ENCODE measurements around the gene ACYP1. TPM values are rescaled to one million over a fixed set of nuclear protein-coding genes. Genes with fewer than 3 reads are reported as not detected.
A peak's percentile ranks its signal among the peaks of the same experiment; 100 is the strongest.

The ACYP1 gene
- total RNA-seq, 1 donor from 2014 or later, result 35.9 TPM

- Mint-ChIP-seq H3K36me3 (ENCODE audit: low read depth) (peaks cover 24% of the 10 kb centered on the region), H3K4me3 (peak overlapping the region; percentile 94), H3K4me1 (peaks cover 15% of the 10 kb centered on the region), H3K9me3 (no peaks in the 10 kb centered on the region), H3K27ac (ENCODE audit: unreplicated experiment) (peak overlapping the region; percentile 99), H3K27me3 (ENCODE audit: low read depth) (no peaks in the 10 kb centered on the region)
- DNase-seq (ENCODE audit: low read depth, low spot score), result no peak
- TF ChIP-seq, protein P1, sequence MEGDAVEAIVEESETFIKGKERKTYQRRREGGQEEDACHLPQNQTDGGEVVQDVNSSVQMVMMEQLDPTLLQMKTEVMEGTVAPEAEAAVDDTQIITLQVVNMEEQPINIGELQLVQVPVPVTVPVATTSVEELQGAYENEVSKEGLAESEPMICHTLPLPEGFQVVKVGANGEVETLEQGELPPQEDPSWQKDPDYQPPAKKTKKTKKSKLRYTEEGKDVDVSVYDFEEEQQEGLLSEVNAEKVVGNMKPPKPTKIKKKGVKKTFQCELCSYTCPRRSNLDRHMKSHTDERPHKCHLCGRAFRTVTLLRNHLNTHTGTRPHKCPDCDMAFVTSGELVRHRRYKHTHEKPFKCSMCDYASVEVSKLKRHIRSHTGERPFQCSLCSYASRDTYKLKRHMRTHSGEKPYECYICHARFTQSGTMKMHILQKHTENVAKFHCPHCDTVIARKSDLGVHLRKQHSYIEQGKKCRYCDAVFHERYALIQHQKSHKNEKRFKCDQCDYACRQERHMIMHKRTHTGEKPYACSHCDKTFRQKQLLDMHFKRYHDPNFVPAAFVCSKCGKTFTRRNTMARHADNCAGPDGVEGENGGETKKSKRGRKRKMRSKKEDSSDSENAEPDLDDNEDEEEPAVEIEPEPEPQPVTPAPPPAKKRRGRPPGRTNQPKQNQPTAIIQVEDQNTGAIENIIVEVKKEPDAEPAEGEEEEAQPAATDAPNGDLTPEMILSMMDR (conservative IDR thresholded peaks at IDR 0.05), result no peak
These were observed 12.3 kb downstream of the ACYP1 start for GRCh38 chr14:75051556-75051899.

GRCh38 chr14:75050852-75051555 lies 12.8 kb downstream of the ACYP1 start, which contains the start of gene MLH3:
Gene MLH3, minus strand, starts transcription at chr14:75051467. Its CDS starts 1,812 bp downstream, at chr14:75049655.
- Mint-ChIP-seq H3K4me1 (peaks cover 19% of the 10 kb centered on the region), H3K9me3 (no peaks in the 10 kb centered on the region), H3K36me3 (ENCODE audit: low read depth) (peaks cover 26% of the 10 kb centered on the region), H3K27ac (ENCODE audit: unreplicated experiment) (peak within 1 kb of the TSS; percentile 99), H3K4me3 (peak within 1 kb of the TSS; percentile 94), H3K27me3 (ENCODE audit: low read depth) (no peaks in the 10 kb centered on the region)
- TF ChIP-seq, protein P1 (conservative IDR thresholded peaks at IDR 0.05), result no peak
- DNase-seq (ENCODE audit: low read depth, low spot score), result peak; percentile 78

- peaks cover 26% of the 10 kb centered on the region for H3K36me3 Mint-ChIP-seq (ENCODE audit: low read depth)
- peak overlapping the region; percentile 81 for H3K4me3 Mint-ChIP-seq
- H3K27ac Mint-ChIP-seq (ENCODE audit: unreplicated experiment), result no peak overlapping the region
These were observed 14.1 kb downstream of the ACYP1 start for GRCh38 chr14:75049731-75050201.

DNA sequence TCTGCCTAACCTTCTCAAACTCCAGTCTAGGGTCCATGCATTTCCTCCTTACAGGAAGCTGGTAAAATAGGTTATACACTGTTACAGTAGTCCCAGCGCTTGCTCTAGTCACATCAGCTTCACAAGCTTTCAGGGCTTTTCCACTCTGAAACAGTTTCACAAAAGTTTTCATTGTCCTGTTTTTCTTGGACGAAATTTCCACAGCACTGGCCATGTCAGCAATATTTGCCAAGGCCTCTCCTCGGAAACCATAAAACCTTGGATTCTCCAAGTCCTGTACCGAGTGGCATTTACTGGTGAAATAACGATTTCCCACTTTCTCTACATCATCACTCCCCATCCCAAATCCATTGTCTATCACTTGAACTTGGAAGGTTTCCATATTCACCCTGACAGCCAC lies 14.7 kb downstream of the ACYP1 start:
- peaks cover 28% of the 10 kb centered on the region for H3K36me3 Mint-ChIP-seq (ENCODE audit: low read depth)
- H3K4me3 Mint-ChIP-seq, result no peak overlapping the region
- H3K27ac Mint-ChIP-seq (ENCODE audit: unreplicated experiment), result no peak overlapping the region
- no peaks in the 10 kb centered on the region for H3K9me3 Mint-ChIP-seq
- H3K27me3 Mint-ChIP-seq (ENCODE audit: low read depth), result no peaks in the 10 kb centered on the region
- TF ChIP-seq, protein P1 (conservative IDR thresholded peaks at IDR 0.05), result no peak
- DNase-seq (ENCODE audit: low read depth, low spot score), result no peak
- H3K4me1 Mint-ChIP-seq, result peaks cover 34% of the 10 kb centered on the region

More at GRCh38 chr14:75049731-75050201, 14.1 kb downstream of the ACYP1 start:
- DNase-seq (ENCODE audit: low read depth, low spot score), result no peak
- TF ChIP-seq, protein P1 (conservative IDR thresholded peaks at IDR 0.05), result no peak
- H3K27me3 Mint-ChIP-seq (ENCODE audit: low read depth), result no peaks in the 10 kb centered on the region
- no peaks in the 10 kb centered on the region for H3K9me3 Mint-ChIP-seq
- peaks cover 28% of the 10 kb centered on the region for H3K4me1 Mint-ChIP-seq

DNA sequence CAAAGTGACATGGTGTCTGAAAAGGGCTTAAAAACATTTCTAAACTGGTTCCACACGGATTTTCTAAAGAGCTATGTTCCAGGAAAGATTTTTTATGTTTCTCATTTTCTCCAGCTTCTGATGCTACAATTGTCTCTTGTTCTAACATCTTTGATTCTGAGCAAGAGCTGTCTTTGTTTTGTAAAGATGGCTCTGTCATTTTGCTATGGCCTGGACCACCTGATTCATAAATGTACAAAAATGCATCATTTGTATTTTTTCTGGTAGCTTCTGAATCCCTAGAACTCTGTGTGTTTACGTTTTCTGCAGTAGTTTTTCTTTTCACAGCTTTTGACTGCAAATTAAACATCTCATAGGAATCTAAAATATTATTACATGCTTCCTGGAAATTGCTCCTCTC lies 15.7 kb downstream of the ACYP1 start:
- peaks cover 28% of the 10 kb centered on the region for H3K36me3 Mint-ChIP-seq (ENCODE audit: low read depth)
- no peaks in the 10 kb centered on the region for H3K27me3 Mint-ChIP-seq (ENCODE audit: low read depth)
- no peak overlapping the region for H3K4me3 Mint-ChIP-seq
- no peaks in the 10 kb centered on the region for H3K9me3 Mint-ChIP-seq
- DNase-seq (ENCODE audit: low read depth, low spot score), result no peak
- TF ChIP-seq, protein P1 (conservative IDR thresholded peaks at IDR 0.05), result no peak
- no peak overlapping the region for H3K27ac Mint-ChIP-seq (ENCODE audit: unreplicated experiment)
- peaks cover 34% of the 10 kb centered on the region for H3K4me1 Mint-ChIP-seq
